Ishikawa (cell line): Measurements from ENCODE around the gene SLC39A5.

Source experiments
- CEBPB ChIP-seq: IDR thresholded peaks from 2 replicates; pipeline ENCODE4 v1.6.1; 2012
- CREB1 ChIP-seq: IDR thresholded peaks from 2 replicates; pipeline ENCODE4 v1.6.1; 2012; ENCODE audit warnings: low read depth
- EGR1 ChIP-seq: IDR thresholded peaks from 2 replicates; pipeline ENCODE4 v1.6.1; 2012
- EP300 ChIP-seq: IDR thresholded peaks from 2 replicates; pipeline ENCODE4 v1.6.1; 2012; ENCODE audit warnings: borderline replicate concordance
- FOXM1 ChIP-seq: IDR thresholded peaks from 2 replicates; pipeline ENCODE4 v1.6.1; 2012; ENCODE audit warnings: low read depth, borderline replicate concordance
- NFIC ChIP-seq: IDR thresholded peaks from 2 replicates; pipeline ENCODE4 v1.6.1; 2012
- RAD21 ChIP-seq: IDR thresholded peaks from 2 replicates; pipeline ENCODE4 v1.6.1; 2012; ENCODE audit warnings: low read depth
- REST ChIP-seq: IDR thresholded peaks from 2 replicates; pipeline ENCODE4 v1.6.1; 2012; ENCODE audit warnings: low read depth, mild to moderate bottlenecking
- TAF1 ChIP-seq: IDR thresholded peaks from 2 replicates; pipeline ENCODE4 v1.6.1; 2012; ENCODE audit warnings: low read depth, mild to moderate bottlenecking
- TCF12 ChIP-seq: IDR thresholded peaks from 2 replicates; pipeline ENCODE4 v1.6.1; 2012; ENCODE audit warnings: low read depth
- TEAD4 ChIP-seq: IDR thresholded peaks from 2 replicates; pipeline ENCODE4 v1.6.1; 2012
- YY1 ChIP-seq: IDR thresholded peaks from 2 replicates; pipeline ENCODE4 v1.6.1; 2012; ENCODE audit warnings: low read depth
- ZBTB7A ChIP-seq: IDR thresholded peaks from 2 replicates; pipeline ENCODE4 v1.6.1; 2012; ENCODE audit warnings: low read depth
- TF ChIP-seq, protein P1 (sequence below): IDR thresholded peaks from 2 replicates; pipeline ENCODE4 v1.6.1; 2012
- TF ChIP-seq, protein P2 (sequence below): IDR thresholded peaks from 2 replicates; pipeline ENCODE4 v1.6.1; 2012

SLC39A5 gene

GRCh38 chr12:56280849-56281248, 51.0 kb downstream of the SLC39A5 start:
- TF ChIP-seq YY1: no peak
- TF ChIP-seq TCF12: no peak
- no peak for TF ChIP-seq FOXM1
- no peak for TF ChIP-seq TEAD4
- TF ChIP-seq, protein P1, sequence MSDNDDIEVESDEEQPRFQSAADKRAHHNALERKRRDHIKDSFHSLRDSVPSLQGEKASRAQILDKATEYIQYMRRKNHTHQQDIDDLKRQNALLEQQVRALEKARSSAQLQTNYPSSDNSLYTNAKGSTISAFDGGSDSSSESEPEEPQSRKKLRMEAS: no peak
- no peak for TF ChIP-seq EGR1
- TF ChIP-seq EP300: no peak

DNA sequence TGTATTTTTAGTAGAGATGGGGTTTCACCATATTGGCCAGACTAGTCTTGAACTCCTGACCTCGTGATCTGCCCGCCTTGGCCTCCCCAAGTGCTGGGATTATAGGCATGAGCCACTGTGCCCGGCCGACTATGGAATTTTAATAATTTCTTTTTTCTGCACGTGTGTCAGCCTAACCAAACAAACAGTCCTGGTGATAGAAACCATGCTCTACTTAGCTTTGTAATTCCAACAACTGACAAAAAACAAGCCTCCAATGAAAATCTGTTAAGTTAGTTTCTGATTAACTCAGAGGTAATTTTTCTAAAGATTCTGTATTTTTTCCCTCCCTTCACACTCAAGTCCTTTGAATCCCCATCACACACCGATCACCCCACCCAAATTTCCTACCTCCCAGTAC, 52.2 kb downstream of the SLC39A5 start:
- TF ChIP-seq EP300: no peak

GRCh38 chr12:56282579-56282978, 52.7 kb downstream of the SLC39A5 start:
- no peak for TF ChIP-seq CREB1
- no peak for TF ChIP-seq TAF1
- no peak for TF ChIP-seq RAD21
- TF ChIP-seq NFIC: no peak
- no peak for TF ChIP-seq EP300
- TF ChIP-seq ZBTB7A: no peak
- TF ChIP-seq TCF12: no peak
- TF ChIP-seq EGR1: no peak
- no peak for TF ChIP-seq CEBPB
- no peak for TF ChIP-seq FOXM1
- TF ChIP-seq, protein P1: no peak
- no peak for TF ChIP-seq REST
- TF ChIP-seq, protein P2, sequence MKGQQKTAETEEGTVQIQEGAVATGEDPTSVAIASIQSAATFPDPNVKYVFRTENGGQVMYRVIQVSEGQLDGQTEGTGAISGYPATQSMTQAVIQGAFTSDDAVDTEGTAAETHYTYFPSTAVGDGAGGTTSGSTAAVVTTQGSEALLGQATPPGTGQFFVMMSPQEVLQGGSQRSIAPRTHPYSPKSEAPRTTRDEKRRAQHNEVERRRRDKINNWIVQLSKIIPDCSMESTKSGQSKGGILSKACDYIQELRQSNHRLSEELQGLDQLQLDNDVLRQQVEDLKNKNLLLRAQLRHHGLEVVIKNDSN: no peak
- TF ChIP-seq TEAD4: no peak
- no peak for TF ChIP-seq YY1

- no peak for TF ChIP-seq EP300
- TF ChIP-seq TCF12: no peak
- no peak for TF ChIP-seq REST
- no peak for TF ChIP-seq EGR1
- no peak for TF ChIP-seq ZBTB7A
- no peak for TF ChIP-seq CEBPB
- TF ChIP-seq CREB1: no peak
- no peak for TF ChIP-seq RAD21
- TF ChIP-seq, protein P1: no peak
- TF ChIP-seq, protein P2: no peak
- no peak for TF ChIP-seq TEAD4
- no peak for TF ChIP-seq NFIC
- TF ChIP-seq TAF1: no peak
- TF ChIP-seq YY1: no peak
These were observed 56.4 kb downstream of the SLC39A5 start for GRCh38 chr12:56286044-56286830.
